Lung microvascular endothelial cell (primary cell): ENCODE measurements around the gene HLA-DMB. TPM values are rescaled to one million over a fixed set of nuclear protein-coding genes. Genes with fewer than 3 reads are reported as not detected.

Source experiments
- DNase-seq, 2 donors: peaks; one replicate each; pipeline versions ENCODE4 v3.0.0 to v3.0.0-alpha.2; 2010; ENCODE audit warnings: low read depth in 2 of 2
- total RNA-seq: library from RNA; depleted of rRNA; stranded (reverse); fragments of >200 nt; gene quantifications from 2 replicates; pipeline ENCODE4 v1.2.1, GENCODE V29; 2014

Gene HLA-DMB
- total RNA-seq = under 0.01 TPM in 1 of 2 replicates, not detected in the other

GRCh38 chr6:32940656-32941213, at the start of gene HLA-DMB:
TSS of gene HLA-DMB (minus strand) at chr6:32941028. CDS start at chr6:32940807, 221 bp downstream.
- DNase-seq = peak; percentile 78 to 83

GRCh38 chr6:32989368-32989767, 48.5 kb upstream of the HLA-DMB start:
- no peak for DNase-seq

- DNase-seq = peak; percentile 88 to 91
Observed at GRCh38 chr6:32984622-32985389, 44.0 kb upstream of the HLA-DMB start.

- no peak for DNase-seq
Observed at GRCh38 chr6:32983964-32984621, 43.3 kb upstream of the HLA-DMB start.

GRCh38 chr6:32983493-32983848, 42.6 kb upstream of the HLA-DMB start:
- DNase-seq = no peak

GRCh38 chr6:32982702-32983492, 42.1 kb upstream of the HLA-DMB start:
- DNase-seq = no peak

- DNase-seq = no peak
Observed at GRCh38 chr6:32982084-32982701, 41.4 kb upstream of the HLA-DMB start.

GRCh38 chr6:32980488-32981038, 39.7 kb upstream of the HLA-DMB start:
- DNase-seq = no peak

GRCh38 chr6:32979720-32980487, 39.1 kb upstream of the HLA-DMB start:
- DNase-seq = no peak

GRCh38 chr6:32977953-32978324, 37.1 kb upstream of the HLA-DMB start:
- DNase-seq = no peak

- no peak for DNase-seq
Observed at GRCh38 chr6:32977272-32977952, 36.6 kb upstream of the HLA-DMB start.

GRCh38 chr6:32976334-32977069, 35.7 kb upstream of the HLA-DMB start:
- no peak for DNase-seq

GRCh38 chr6:32975886-32976285, 35.1 kb upstream of the HLA-DMB start:
- DNase-seq = no peak

GRCh38 chr6:32974541-32975308, 33.9 kb upstream of the HLA-DMB start:
- DNase-seq = no peak

- peak in 1 of 2 donors; percentile 69 for DNase-seq
Observed at GRCh38 chr6:32974016-32974333, 33.1 kb upstream of the HLA-DMB start.

GRCh38 chr6:32973144-32974015, 32.6 kb upstream of the HLA-DMB start:
- peak; percentile 64 to 69 for DNase-seq

GRCh38 chr6:32972353-32973143, 31.7 kb upstream of the HLA-DMB start:
- DNase-seq = peak; percentile 35 to 40
